Upper lobe of left lung (tissue), 6 donors: ENCODE measurements around the gene OR10H5. TPM values are rescaled to one million over a fixed set of nuclear protein-coding genes. Genes with fewer than 3 reads are reported as not detected.

Experiments
- ATAC-seq, 2 donors: fragments of 200-7000 bp; cut with Tn5 transposase; one replicate each; pipeline ENCODE4 v1.9.1; 2022; ENCODE audit warnings: mild to moderate bottlenecking in 2 of 2, moderate library complexity in 2 of 2; ENCODE audit not compliant: low FRiP score in 2 of 2
- DNase-seq, 2 donors: peaks; one replicate each; pipeline ENCODE4 v3.0.0-alpha.2; 2019 to 2020
- H3K27ac ChIP-seq, 4 donors: fragments of 200-600 bp; sonication (generic); one replicate each; pipeline ENCODE4 v1.5.1; 2016 to 2019
- H3K27me3 ChIP-seq, 4 donors: fragments of 200-600 bp; sonication (generic); one replicate each; pipeline ENCODE4 v1.5.1; 2017 to 2019
- H3K36me3 ChIP-seq, 4 donors: fragments of 200-600 bp; sonication (generic); one replicate each; pipeline ENCODE4 v1.5.1; 2016 to 2019
- H3K4me1 ChIP-seq, 4 donors: fragments of 200-600 bp; sonication (generic); one replicate each; pipeline ENCODE4 v1.5.1; 2018 to 2019
- H3K4me3 ChIP-seq, 4 donors: fragments of 200-600 bp; sonication (generic); one replicate each; pipeline ENCODE4 v1.5.1; 2017 to 2019; ENCODE audit warnings: mild to moderate bottlenecking in 2 of 4, moderate library complexity in 1 of 4
- H3K9me3 ChIP-seq, 4 donors: fragments of 200-600 bp; sonication (generic); one replicate each; pipeline ENCODE4 v1.5.1; 2018 to 2019
- EP300 ChIP-seq, 4 donors: sonication (generic); formaldehyde crosslinking; IDR thresholded peaks; one replicate each; pipeline ENCODE4 v1.5.1; 2017; ENCODE audit warnings: antibody characterized with exemption in 4 of 4, control low read depth in 2 of 4
- POLR2A ChIP-seq, 4 donors: fragments of 450-650 bp; IDR thresholded peaks; one replicate each; pipeline ENCODE4 v1.5.1; 2016 to 2017; ENCODE audit warnings: antibody characterized with exemption in 4 of 4, mild to moderate bottlenecking in 2 of 4
- POLR2AphosphoS5 ChIP-seq, 2 donors: sonication (generic); formaldehyde crosslinking; IDR thresholded peaks; one replicate each; pipeline ENCODE4 v1.5.1; 2017; ENCODE audit warnings: antibody characterized with exemption in 2 of 2
- WGBS, 2 donors: methylation state at CpG; one replicate each; pipeline ENCODE4 v1.1.5; 2017 to 2018; 5-methylcytosine and 5-hydroxymethylcytosine counted together
- total RNA-seq, 6 donors: library from RNA; depleted of rRNA in 4 of 6; stranded (reverse); fragments of >200 nt in 4 of 6; gene quantifications; one replicate each; pipeline versions ENCODE4 v1.1.0 to v1.2.1, GENCODE V29; 2016 to 2021
- TF ChIP-seq, protein P1 (sequence below), 6 experiments: fragments of 450-650 bp in 4 of 6; fragments of 200-600 bp in 2 of 6; sonication (generic) in 2 of 6; IDR thresholded peaks; one replicate each; pipeline ENCODE4 v1.5.1; 2016 to 2019; ENCODE audit warnings: antibody characterized with exemption in 6 of 6
- donor health status: DM: no; HTN: no; CAD: no; lungs with moderate emphysema.
- donor health status: DM: no; HTN: yes; CAD: no; lungs with severe emphysema.

Gene OR10H5
- total RNA-seq, 6 donors from 2014 or later: not detected

DNA sequence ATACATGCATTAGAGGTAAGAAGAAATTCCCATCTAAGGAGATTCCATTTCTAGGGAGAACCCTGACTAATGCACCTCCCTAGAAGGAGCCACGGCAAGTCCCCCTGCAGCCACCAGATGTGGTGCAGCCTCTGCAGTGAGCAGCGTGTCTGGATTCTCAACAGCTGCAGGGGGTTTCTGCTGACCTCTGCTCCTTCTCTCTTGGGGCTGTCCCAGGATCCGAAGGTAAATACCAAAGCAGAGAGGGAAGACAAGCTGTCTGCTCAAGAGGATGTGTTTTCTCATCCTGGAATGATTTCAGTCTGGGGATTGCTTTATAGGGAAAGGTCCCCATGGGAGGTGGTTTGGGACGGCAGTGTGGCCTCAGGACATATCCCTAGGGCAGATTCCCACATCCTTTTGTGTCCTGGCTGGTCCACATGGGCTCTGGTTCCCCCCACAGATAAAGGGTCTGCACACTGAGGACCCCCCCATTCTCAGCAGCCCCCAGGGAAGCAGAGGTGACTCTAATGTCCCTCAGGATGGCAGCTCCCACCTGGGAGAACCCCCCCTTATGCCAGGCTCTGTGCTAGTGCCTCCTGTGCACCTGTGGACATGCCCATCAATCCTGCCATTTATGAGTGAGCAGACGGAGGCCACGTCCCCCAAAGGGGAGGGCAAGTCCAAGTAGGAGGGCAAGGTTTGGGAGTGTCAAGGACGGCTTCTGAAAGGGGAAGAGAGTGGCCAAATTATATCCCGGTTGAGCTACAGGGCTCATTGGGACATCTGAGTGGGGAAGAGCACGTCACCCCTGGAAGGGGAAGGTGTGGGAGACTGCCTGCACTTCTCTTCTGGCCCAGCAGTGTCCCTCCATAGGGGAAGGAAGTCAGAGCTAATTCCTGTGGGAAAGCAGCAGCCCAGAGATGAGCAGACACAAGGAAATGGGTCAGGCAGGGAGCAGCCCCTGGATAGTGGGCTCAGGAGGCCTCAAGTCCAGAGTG is 10.2 kb upstream of the OR10H5 start:
- DNase-seq: no peak
- 54 to 55% methylated on average over 8 to 9 of the region's 9 CpGs for WGBS, 2 donors
- H3K9me3 ChIP-seq: no peaks in the 10 kb centered on the region
- no peak overlapping the region for H3K27ac ChIP-seq
- no peaks in the 10 kb centered on the region for H3K27me3 ChIP-seq
- peaks cover 0 to 12% (median 7%) of the 10 kb centered on the region in 4 donors for H3K4me1 ChIP-seq
- ATAC-seq: no peak
- H3K4me3 ChIP-seq: no peak overlapping the region
- H3K36me3 ChIP-seq: no peaks in the 10 kb centered on the region
- TF ChIP-seq, protein P1, sequence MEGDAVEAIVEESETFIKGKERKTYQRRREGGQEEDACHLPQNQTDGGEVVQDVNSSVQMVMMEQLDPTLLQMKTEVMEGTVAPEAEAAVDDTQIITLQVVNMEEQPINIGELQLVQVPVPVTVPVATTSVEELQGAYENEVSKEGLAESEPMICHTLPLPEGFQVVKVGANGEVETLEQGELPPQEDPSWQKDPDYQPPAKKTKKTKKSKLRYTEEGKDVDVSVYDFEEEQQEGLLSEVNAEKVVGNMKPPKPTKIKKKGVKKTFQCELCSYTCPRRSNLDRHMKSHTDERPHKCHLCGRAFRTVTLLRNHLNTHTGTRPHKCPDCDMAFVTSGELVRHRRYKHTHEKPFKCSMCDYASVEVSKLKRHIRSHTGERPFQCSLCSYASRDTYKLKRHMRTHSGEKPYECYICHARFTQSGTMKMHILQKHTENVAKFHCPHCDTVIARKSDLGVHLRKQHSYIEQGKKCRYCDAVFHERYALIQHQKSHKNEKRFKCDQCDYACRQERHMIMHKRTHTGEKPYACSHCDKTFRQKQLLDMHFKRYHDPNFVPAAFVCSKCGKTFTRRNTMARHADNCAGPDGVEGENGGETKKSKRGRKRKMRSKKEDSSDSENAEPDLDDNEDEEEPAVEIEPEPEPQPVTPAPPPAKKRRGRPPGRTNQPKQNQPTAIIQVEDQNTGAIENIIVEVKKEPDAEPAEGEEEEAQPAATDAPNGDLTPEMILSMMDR (IDR thresholded peaks at IDR 0.05): no peak
- TF ChIP-seq POLR2A (IDR thresholded peaks at IDR 0.05) (no peak), EP300 (IDR thresholded peaks at IDR 0.05) (no peak), POLR2AphosphoS5 (IDR thresholded peaks at IDR 0.05) (no peak)

DNA sequence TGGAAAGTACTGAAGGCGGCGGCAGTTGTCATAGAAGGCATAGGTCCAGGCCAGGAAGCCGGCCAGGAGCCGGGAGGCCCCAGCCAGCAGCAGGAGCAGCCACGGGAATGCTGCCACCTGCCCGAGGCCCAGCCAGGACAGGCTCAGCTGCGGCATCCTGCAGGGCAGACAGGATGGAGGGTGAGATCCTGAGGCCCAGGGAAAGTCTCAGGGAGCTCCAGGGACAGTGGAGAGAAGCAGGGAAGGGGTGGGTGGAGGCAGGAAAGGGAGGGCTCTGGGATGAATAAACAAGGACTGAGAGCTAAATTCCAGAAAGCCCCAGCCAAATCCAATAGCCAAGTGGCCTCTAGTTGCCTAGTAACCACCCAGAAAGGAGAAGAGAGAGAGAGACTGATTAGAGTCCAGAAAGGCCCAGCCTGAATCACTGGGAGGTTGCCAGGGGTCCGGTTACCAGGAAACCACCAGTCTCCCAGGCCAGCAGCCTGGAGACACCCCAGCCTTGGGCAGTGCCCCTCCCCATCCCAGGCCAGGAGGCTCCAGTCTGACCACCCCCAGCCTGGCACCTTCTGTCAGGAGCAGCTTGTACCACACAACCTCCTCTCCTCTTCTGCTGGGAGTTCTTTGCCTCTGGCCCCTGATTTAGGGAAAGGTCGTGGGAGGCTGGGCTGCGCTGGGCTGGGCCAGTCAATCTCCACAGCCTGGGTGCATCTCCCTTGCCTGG is 7.5 kb upstream of the OR10H5 start:
- Histone ChIP-seq H3K9me3 (no peaks in the 10 kb centered on the region), H3K27ac (peak overlapping the region in 3 of 4 donors; percentile 4 to 17 (median 7)), H3K4me1 (peaks cover 0 to 12% (median 7%) of the 10 kb centered on the region in 4 donors), H3K36me3 (no peaks in the 10 kb centered on the region), H3K27me3 (no peaks in the 10 kb centered on the region), H3K4me3 (no peak overlapping the region)
- TF ChIP-seq EP300 (IDR thresholded peaks at IDR 0.05): no peak
- TF ChIP-seq, protein P1 (IDR thresholded peaks at IDR 0.05): no peak
- TF ChIP-seq POLR2A (IDR thresholded peaks at IDR 0.05): no peak
- no peak for TF ChIP-seq POLR2AphosphoS5 (IDR thresholded peaks at IDR 0.05)
- DNase-seq (peak; percentile 23 to 83), ATAC-seq (peak; percentile 69 to 88)
- 32 to 44% methylated on average over 8 to 9 of the region's 10 CpGs for WGBS, 2 donors

DNA sequence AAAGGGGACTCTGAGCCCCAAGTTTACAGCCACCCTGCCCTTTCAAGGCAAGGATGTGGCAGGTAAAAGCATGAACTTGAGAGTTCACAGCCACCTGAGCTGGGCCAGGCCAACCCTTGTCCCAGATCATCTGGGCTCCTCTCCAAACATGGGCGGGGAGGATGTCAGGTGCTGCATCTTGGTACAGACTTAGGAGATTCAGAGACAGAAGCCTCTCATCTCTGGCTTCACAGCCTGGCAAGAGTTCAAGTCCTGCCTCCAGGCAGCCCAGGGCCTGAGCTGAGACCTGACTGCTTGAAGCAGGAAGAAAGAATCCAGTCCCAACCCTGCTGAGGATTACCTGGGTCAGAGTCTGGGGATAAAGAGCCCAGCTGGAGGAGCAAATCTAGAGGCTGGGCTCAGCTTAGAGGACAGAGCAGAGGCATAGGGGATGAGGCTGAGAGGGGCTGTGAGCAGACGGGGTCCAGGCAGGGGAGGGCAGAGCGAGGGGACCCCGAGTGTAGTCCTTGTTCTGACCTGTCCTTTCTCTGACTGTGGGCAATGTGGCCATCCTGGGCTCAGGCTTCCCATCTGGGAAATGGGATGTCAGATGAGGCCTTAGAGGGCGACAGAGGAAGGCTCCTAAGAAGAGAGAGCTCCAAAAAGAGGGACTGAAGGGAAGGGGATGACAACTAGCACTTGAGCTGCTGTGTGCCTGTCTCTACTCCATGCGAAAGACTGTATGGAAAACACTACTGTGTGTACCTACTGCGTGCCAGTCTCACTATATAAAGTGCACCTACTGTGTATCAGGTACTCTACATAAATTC is 6.6 kb upstream of the OR10H5 start:
- peaks cover 0 to 12% (median 7%) of the 10 kb centered on the region in 4 donors for H3K4me1 ChIP-seq
- H3K27ac ChIP-seq: peak overlapping the region in 2 of 4 donors; percentile 4 to 17
- DNase-seq (no peak), ATAC-seq (peak; percentile 19 to 28)
- H3K9me3 ChIP-seq: no peaks in the 10 kb centered on the region
- H3K36me3 ChIP-seq: no peaks in the 10 kb centered on the region
- TF ChIP-seq EP300 (IDR thresholded peaks at IDR 0.05): no peak
- TF ChIP-seq, protein P1 (IDR thresholded peaks at IDR 0.05): no peak
- TF ChIP-seq POLR2AphosphoS5 (IDR thresholded peaks at IDR 0.05): no peak
- TF ChIP-seq POLR2A (IDR thresholded peaks at IDR 0.05): no peak
- H3K27me3 ChIP-seq: no peaks in the 10 kb centered on the region
- no peak overlapping the region for H3K4me3 ChIP-seq
- 81 to 88% methylated on average over 7 of the region's 7 CpGs for WGBS, 2 donors

DNA sequence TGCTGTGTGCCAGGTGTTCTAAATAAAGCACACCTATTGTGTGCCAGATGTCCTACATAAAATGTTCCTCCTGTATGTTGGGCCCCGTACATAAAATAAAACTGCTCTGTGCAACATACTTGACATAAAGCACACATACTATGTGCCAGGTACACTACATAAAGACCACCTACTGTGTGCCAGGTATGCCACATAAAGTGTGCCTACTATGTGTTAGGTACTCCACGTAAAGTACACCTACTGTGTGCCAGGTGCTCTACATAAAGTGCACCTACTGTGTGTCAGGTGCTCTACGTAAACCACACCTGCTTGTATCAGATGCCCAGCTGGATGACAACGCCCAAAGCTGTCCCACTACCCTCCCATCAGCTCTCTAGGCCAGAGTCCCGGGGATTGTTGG is 5.8 kb upstream of the OR10H5 start:
- Histone ChIP-seq H3K36me3 (no peaks in the 10 kb centered on the region), H3K27ac (no peak overlapping the region), H3K4me3 (no peak overlapping the region), H3K4me1 (peaks cover 0 to 12% (median 7%) of the 10 kb centered on the region in 4 donors), H3K27me3 (no peaks in the 10 kb centered on the region), H3K9me3 (no peaks in the 10 kb centered on the region)
- WGBS, 2 donors: 67 to 87% methylated on average over 2 to 5 of the region's 5 CpGs
- no peak for ATAC-seq
- no peak for DNase-seq
- TF ChIP-seq, protein P1 (IDR thresholded peaks at IDR 0.05): no peak
- no peak for TF ChIP-seq POLR2AphosphoS5 (IDR thresholded peaks at IDR 0.05)
